Thoracic aorta (tissue), 2 donors: ENCODE measurements around the gene TPSD1. TPM values are rescaled to one million over a fixed set of nuclear protein-coding genes. Genes with fewer than 3 reads are reported as not detected.
"Not testable (repeated sequence)": the region's sequence is repeated elsewhere in the genome, so short reads cannot be mapped to it uniquely, and the experiment has no call there.

Source experiments
- ATAC-seq: fragments of 150-250 bp; one replicate; pipeline ENCODE4 v1.8.0; 2017; ENCODE audit warnings: low read depth; ENCODE audit not compliant: insufficient number of reproducible peaks, low FRiP score
- DNase-seq: peaks from one replicate; pipeline ENCODE4 v3.0.0-alpha.2; 2020; ENCODE audit warnings: low spot score
- H3K27ac ChIP-seq, 2 donors: fragments of 200-600 bp; sonication (generic); 1 replicate in 1 of 2; 2 replicates in 1 of 2; pipeline ENCODE4 v1.5.1; 2016; ENCODE audit warnings: mild to moderate bottlenecking in 2 of 2, moderate library complexity in 2 of 2
- H3K27me3 ChIP-seq: fragments of 200-600 bp; sonication (generic); replicated peaks from 2 replicates; pipeline ENCODE4 v1.6.0; 2016; ENCODE audit warnings: mild to moderate bottlenecking; ENCODE audit not compliant: insufficient read depth
- H3K36me3 ChIP-seq: fragments of 200-600 bp; sonication (generic); one replicate; pipeline ENCODE4 v1.5.1; 2016
- H3K4me1 ChIP-seq, 2 donors: fragments of 200-600 bp; sonication (generic); 1 replicate in 1 of 2; 2 replicates in 1 of 2; pipeline versions ENCODE4 v1.5.1 to v1.6.0; 2016; ENCODE audit warnings: low read depth in 2 of 2, mild to moderate bottlenecking in 1 of 2; ENCODE audit not compliant: control insufficient read depth in 1 of 2
- H3K4me3 ChIP-seq: fragments of 200-600 bp; sonication (generic); 2 replicates; pipeline ENCODE4 v1.5.1; 2016; ENCODE audit warnings: mild to moderate bottlenecking
- H3K9me3 ChIP-seq: fragments of 200-600 bp; sonication (generic); 2 replicates; pipeline ENCODE4 v1.5.1; 2016
- CTCF ChIP-seq: fragments of 200-600 bp; sonication (generic); IDR thresholded peaks from one replicate; pipeline ENCODE4 v1.5.1; 2019; ENCODE audit warnings: antibody characterized with exemption
- total RNA-seq, 2 donors: library from RNA; depleted of rRNA; stranded (reverse); fragments of >200 nt; gene quantifications; one replicate each; pipeline versions ENCODE4 v1.1.0 to v1.2.3, GENCODE V29; 2016

TPSD1 gene
- total RNA-seq, 2 donors from 2014 or later = 3.1 TPM; not detected in 1

- Histone ChIP-seq H3K27ac (no peak overlapping the region), H3K36me3 (no peaks in the 10 kb centered on the region), H3K4me3 (no peak overlapping the region), H3K27me3 (no peaks in the 10 kb centered on the region), H3K9me3 (no peaks in the 10 kb centered on the region), H3K4me1 (no peaks in the 10 kb centered on the region)
- DNase-seq = no peak
- no peak for TF ChIP-seq CTCF
- ATAC-seq = no peak
Observed at GRCh38 chr16:1237990-1238389, 17.9 kb upstream of the TPSD1 start.

- not testable (repeated sequence) for H3K27me3 ChIP-seq, DNase-seq, H3K4me3 ChIP-seq, ATAC-seq, H3K4me1 ChIP-seq, H3K36me3 ChIP-seq, H3K9me3 ChIP-seq, H3K27ac ChIP-seq
Observed at GRCh38 chr16:1238909-1239308, 17.0 kb upstream of the TPSD1 start.

GRCh38 chr16:1239575-1239974 is 16.3 kb upstream of the TPSD1 start:
- not testable (repeated sequence) for H3K27me3 ChIP-seq, H3K4me3 ChIP-seq, H3K4me1 ChIP-seq, H3K9me3 ChIP-seq, H3K36me3 ChIP-seq, ATAC-seq, DNase-seq, H3K27ac ChIP-seq

GRCh38 chr16:1240436-1240835 is 15.4 kb upstream of the TPSD1 start, which contains the start of gene TPSAB1:
TSS of gene TPSAB1 (plus strand) at chr16:1240705. CDS start at chr16:1240939, 234 bp downstream.
- H3K27me3 ChIP-seq, H3K27ac ChIP-seq, H3K4me1 ChIP-seq, H3K4me3 ChIP-seq, DNase-seq, H3K36me3 ChIP-seq, H3K9me3 ChIP-seq, ATAC-seq: not testable (repeated sequence)

GRCh38 chr16:1241081-1241480 is 14.8 kb upstream of the TPSD1 start:
- H3K27me3 ChIP-seq, DNase-seq, ATAC-seq, H3K36me3 ChIP-seq, H3K27ac ChIP-seq, H3K9me3 ChIP-seq, H3K4me3 ChIP-seq, H3K4me1 ChIP-seq: not testable (repeated sequence)

GRCh38 chr16:1243363-1243762 is 12.5 kb upstream of the TPSD1 start:
- not testable (repeated sequence) for ATAC-seq, H3K27me3 ChIP-seq, H3K4me3 ChIP-seq, H3K36me3 ChIP-seq, H3K4me1 ChIP-seq, H3K9me3 ChIP-seq, DNase-seq, H3K27ac ChIP-seq

GRCh38 chr16:1243907-1244850 is 11.7 kb upstream of the TPSD1 start:
- H3K9me3 ChIP-seq, H3K36me3 ChIP-seq, H3K27ac ChIP-seq, H3K4me1 ChIP-seq, H3K27me3 ChIP-seq, ATAC-seq, H3K4me3 ChIP-seq, DNase-seq: not testable (repeated sequence)

GRCh38 chr16:1244881-1245280 is 11.0 kb upstream of the TPSD1 start:
- Histone ChIP-seq H3K9me3 (no peaks in the 10 kb centered on the region), H3K4me3 (no peak overlapping the region), H3K36me3 (no peaks in the 10 kb centered on the region), H3K4me1 (no peaks in the 10 kb centered on the region), H3K27me3 (no peaks in the 10 kb centered on the region), H3K27ac (no peak overlapping the region)
- no peak for TF ChIP-seq CTCF
- no peak for ATAC-seq
- no peak for DNase-seq
